A673 (cell line): Measurements from ENCODE around the gene HMCN1. TPM values are rescaled to one million over a fixed set of nuclear protein-coding genes. Genes with fewer than 3 reads are reported as not detected.

ENCODE experiments used
- BruUV-seq: library from RNA; stranded (reverse); fragments of 400-500 nt; replicated peaks from 2 replicates; lab custom pipeline; 2021; lab: Mats Ljungman, UMichigan
- CTCF ChIA-PET: fragments of 300-600 bp; sonication (Branson Sonifier 250); formaldehyde crosslinking; loops from one replicate; lab custom pipeline; 2022; ENCODE audit warnings: antibody characterized with exemption; lab: Charles Lee
- POLR2A ChIA-PET: fragments of 300-600 bp; sonication (Branson Sonifier 250); formaldehyde crosslinking; loops from one replicate; lab custom pipeline; 2022; ENCODE audit warnings: antibody characterized with exemption; ENCODE audit not compliant: low non-redundant PET; lab: Charles Lee
- DNase-seq: peaks from one replicate; pipeline ENCODE4 v3.0.0-alpha.2; 2015; ENCODE audit warnings: low spot score
- H3K27ac ChIP-seq: fragments of 200-600 bp; sonication (generic); 2 replicates; pipeline ENCODE4 v1.5.1; 2016; ENCODE audit warnings: mixed run types, low read depth, mild to moderate bottlenecking, mixed read lengths, antibody characterized with exemption, low read length; ENCODE audit not compliant: poor library complexity, severe bottlenecking
- H3K27me3 ChIP-seq: fragments of 200-600 bp; sonication (generic); replicated peaks from 2 replicates; pipeline ENCODE4 v1.6.1; 2017; ENCODE audit warnings: mixed run types, low read depth, mild to moderate bottlenecking, mixed read lengths, antibody characterized with exemption, low read length; ENCODE audit not compliant: insufficient read depth, poor library complexity
- H3K36me3 ChIP-seq: fragments of 200-600 bp; sonication (generic); 2 replicates; pipeline ENCODE4 v1.6.1; 2016; ENCODE audit warnings: mixed run types, mild to moderate bottlenecking, mixed read lengths, antibody characterized with exemption, low read length; ENCODE audit not compliant: insufficient read depth, poor library complexity, severe bottlenecking
- H3K4me1 ChIP-seq: fragments of 200-600 bp; sonication (generic); 2 replicates; pipeline ENCODE4 v1.6.1; 2017; ENCODE audit warnings: mixed run types, mild to moderate bottlenecking, mixed read lengths, antibody characterized with exemption, low read length; ENCODE audit not compliant: insufficient read depth, poor library complexity, severe bottlenecking
- H3K4me3 ChIP-seq: fragments of 200-600 bp; sonication (generic); 2 replicates; pipeline ENCODE4 v1.5.1; 2016; ENCODE audit warnings: low read depth, mixed run types, mild to moderate bottlenecking, mixed read lengths, low read length; ENCODE audit not compliant: poor library complexity, severe bottlenecking
- H3K9me3 ChIP-seq: fragments of 200-600 bp; sonication (generic); 2 replicates; pipeline ENCODE4 v1.6.1; 2016; ENCODE audit warnings: mixed run types, low read depth, mild to moderate bottlenecking, mixed read lengths, antibody characterized with exemption, low read length; ENCODE audit not compliant: poor library complexity, severe bottlenecking
- EZH2 ChIP-seq: fragments of 200-600 bp; sonication (generic); IDR thresholded peaks from 2 replicates; pipeline ENCODE4 v1.6.1; 2017; ENCODE audit warnings: borderline replicate concordance, low read depth, mild to moderate bottlenecking, mixed read lengths, antibody characterized with exemption, low read length; ENCODE audit not compliant: poor library complexity, severe bottlenecking
- intact Hi-C: fragments of 100-400 bp; cut with micrococcal nuclease; formaldehyde crosslinking; loops from one replicate; pipeline ENCODE4 v1.10.0; 2022; ENCODE audit not compliant: unreplicated experiment
- total RNA-seq: library from RNA; stranded (reverse); gene quantifications from 2 replicates; pipeline ENCODE4 v1.2.3, GENCODE V29; 2021
- TF ChIP-seq, protein P1 (sequence below): fragments of 300-800, 200-600 bp; sonication (generic); conservative IDR thresholded peaks from 2 replicates; pipeline ENCODE4 v1.5.1; 2017; ENCODE audit warnings: low read depth, mild to moderate bottlenecking, antibody characterized with exemption, low read length, moderate library complexity, mixed read lengths

The HMCN1 gene
- total RNA-seq, 1 experiment from 2014 or later: 134 TPM

DNA sequence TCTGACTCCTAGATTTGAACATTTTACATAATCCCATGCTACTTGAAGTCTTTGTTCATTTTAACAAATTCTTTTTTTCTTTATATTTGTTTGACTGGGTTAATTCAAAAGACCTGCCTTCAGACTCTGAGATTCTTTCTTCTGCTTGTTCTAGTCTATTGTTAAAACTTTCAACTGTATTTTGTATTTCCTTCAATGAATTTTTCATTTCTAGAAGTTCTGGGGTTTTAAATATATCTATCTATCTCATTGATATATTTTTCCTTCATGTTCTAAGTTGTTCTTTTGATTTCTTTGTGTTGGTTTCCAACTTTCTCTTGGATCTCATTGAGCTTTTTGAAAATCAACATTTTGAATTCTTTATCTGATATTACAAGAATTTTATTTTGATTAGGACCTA is 64.3 kb downstream of the HMCN1 start:
- Histone ChIP-seq H3K36me3 (peaks cover 49% of the 10 kb centered on the region), H3K4me1 (peaks cover 13% of the 10 kb centered on the region), H3K9me3 (peaks cover 16% of the 10 kb centered on the region), H3K27me3 (no peaks in the 10 kb centered on the region), H3K27ac (no peak overlapping the region), H3K4me3 (no peak overlapping the region)
- ChIA-PET POLR2A (no interaction called here), CTCF (no interaction called here)
- DNase-seq: no peak
- intact Hi-C loops: no loop called here
- no peak for TF ChIP-seq EZH2
- TF ChIP-seq, protein P1, sequence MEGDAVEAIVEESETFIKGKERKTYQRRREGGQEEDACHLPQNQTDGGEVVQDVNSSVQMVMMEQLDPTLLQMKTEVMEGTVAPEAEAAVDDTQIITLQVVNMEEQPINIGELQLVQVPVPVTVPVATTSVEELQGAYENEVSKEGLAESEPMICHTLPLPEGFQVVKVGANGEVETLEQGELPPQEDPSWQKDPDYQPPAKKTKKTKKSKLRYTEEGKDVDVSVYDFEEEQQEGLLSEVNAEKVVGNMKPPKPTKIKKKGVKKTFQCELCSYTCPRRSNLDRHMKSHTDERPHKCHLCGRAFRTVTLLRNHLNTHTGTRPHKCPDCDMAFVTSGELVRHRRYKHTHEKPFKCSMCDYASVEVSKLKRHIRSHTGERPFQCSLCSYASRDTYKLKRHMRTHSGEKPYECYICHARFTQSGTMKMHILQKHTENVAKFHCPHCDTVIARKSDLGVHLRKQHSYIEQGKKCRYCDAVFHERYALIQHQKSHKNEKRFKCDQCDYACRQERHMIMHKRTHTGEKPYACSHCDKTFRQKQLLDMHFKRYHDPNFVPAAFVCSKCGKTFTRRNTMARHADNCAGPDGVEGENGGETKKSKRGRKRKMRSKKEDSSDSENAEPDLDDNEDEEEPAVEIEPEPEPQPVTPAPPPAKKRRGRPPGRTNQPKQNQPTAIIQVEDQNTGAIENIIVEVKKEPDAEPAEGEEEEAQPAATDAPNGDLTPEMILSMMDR: no peak
- BruUV-seq: no TSS peak

DNA sequence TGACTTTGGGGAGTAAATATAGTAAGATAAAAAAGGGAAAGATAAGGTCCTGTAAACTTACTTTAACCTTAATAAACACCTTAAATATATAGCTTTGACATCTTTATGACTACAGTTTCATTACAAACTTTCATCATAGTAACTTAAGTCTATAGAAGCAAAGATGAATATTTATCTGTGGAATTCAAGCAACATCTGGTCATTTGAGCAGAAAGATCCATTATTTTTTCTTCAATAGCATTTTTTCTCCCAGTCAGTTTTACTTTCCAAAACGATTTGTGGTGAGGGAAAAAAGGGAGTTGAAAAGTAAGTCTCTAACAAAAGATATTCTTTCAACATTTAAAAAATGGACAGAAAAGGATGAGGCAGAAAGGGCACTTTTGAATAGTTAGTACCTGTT is 69.0 kb downstream of the HMCN1 start:
- H3K27ac ChIP-seq: peak overlapping the region; percentile 48
- BruUV-seq: no TSS peak
- ChIA-PET CTCF (no interaction called here), POLR2A (no interaction called here)
- H3K9me3 ChIP-seq: peaks cover 8% of the 10 kb centered on the region
- peaks cover 20% of the 10 kb centered on the region for H3K36me3 ChIP-seq
- DNase-seq: no peak
- H3K4me1 ChIP-seq: peaks cover 54% of the 10 kb centered on the region
- H3K4me3 ChIP-seq: no peak overlapping the region
- no peaks in the 10 kb centered on the region for H3K27me3 ChIP-seq
- intact Hi-C loops: no loop called here
- TF ChIP-seq, protein P1: no peak
- no peak for TF ChIP-seq EZH2

DNA sequence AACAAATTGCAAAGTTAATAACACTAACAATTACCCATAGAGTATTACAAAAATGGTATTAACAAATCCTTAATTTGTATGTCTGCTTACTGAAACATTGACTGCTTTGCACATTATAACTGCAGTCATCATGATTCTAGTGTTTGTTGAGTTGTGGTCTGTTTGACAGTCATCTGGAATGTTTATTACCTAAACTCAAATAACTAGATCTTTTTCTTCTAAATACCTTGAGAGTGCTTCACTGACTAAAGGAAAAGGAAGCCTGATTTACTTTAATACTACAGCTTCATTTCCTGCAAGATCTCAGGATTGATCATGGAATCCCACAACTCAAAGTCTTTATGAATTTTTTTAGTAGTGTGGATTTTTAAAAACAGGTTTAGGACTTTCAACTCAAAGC is 70.0 kb downstream of the HMCN1 start:
- no TSS peak for BruUV-seq
- TF ChIP-seq, protein P1: no peak
- TF ChIP-seq EZH2: no peak
- CTCF ChIA-PET: no interaction called here
- POLR2A ChIA-PET: no interaction called here
- Histone ChIP-seq H3K27ac (peak overlapping the region; percentile 48), H3K36me3 (peaks cover 10% of the 10 kb centered on the region), H3K4me1 (peaks cover 62% of the 10 kb centered on the region), H3K9me3 (no peaks in the 10 kb centered on the region), H3K27me3 (no peaks in the 10 kb centered on the region), H3K4me3 (peak overlapping the region; percentile 16)
- DNase-seq: peak; percentile 47
- intact Hi-C loops: no loop called here
